ENCODE measurements around the gene NCL. TPM values are rescaled to one million over a fixed set of nuclear protein-coding genes. Genes with fewer than 3 reads are reported as not detected.

NCL gene
- total RNA-seq, 1 donor from 2014 or later, result 1,513 TPM

Other genes with a start within 250 kb of the NCL start
- gene B3GNT7, start 68.8 kb downstream of the NCL start, total RNA-seq, result not detected in 2 replicates
- 0.09 TPM in 1 of 2 replicates, not detected in the other for gene NMUR1, start 66.0 kb upstream of the NCL start, total RNA-seq
- not detected in 2 replicates for gene TEX44, start 128.4 kb upstream of the NCL start, total RNA-seq
- gene PTMA, start 244.0 kb upstream of the NCL start, total RNA-seq, result 2,376 and 2,379 TPM in 2 replicates

All from activated CD4-positive, alpha-beta T cell treated with anti-CD3 and anti-CD28 coated beads, Interleukin-2, amount 10 ng/mL, durations not matched to agents 24 days and 14 days (primary cell).